ENCODE measurements around the gene ACSL3.

The ACSL3 gene

GRCh38 chr2:222883420-222883819 is 22.6 kb downstream of the ACSL3 start:
- no peak for FAIRE-seq

- no peak for FAIRE-seq
Observed at GRCh38 chr2:222884114-222884771, 23.4 kb downstream of the ACSL3 start.

DNA sequence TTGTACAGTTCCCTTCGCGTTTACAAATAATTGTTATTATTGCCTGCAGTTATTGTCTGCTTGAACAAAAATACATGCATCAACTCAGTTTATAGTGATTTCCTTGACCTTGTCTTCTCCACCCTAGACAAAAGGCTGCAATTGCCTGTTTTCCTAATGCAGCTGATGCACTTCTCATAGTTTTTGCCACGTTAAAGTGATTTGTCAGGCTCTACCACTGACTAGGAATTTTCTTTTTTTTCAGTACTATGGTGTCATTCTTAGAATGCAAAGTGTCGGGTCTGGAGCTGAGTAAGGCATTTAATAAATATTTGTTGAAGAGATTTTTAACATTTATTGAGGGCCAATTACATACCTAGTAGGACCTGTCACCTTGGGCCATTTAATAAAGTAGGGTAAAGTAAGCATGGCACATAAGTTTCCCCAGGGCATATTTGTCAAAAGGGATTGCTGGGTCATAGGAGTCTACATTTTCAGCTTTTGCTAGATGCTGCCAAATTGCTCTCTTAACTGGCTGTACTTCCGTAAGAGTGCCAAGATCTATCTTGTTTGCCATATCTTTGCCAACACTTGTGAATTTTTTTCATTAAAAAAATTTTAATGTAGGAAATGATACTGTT is 24.1 kb downstream of the ACSL3 start:
- FAIRE-seq = no peak

GRCh38 chr2:222887124-222887523 is 26.3 kb downstream of the ACSL3 start:
- FAIRE-seq = no peak

- no peak for FAIRE-seq
Observed at GRCh38 chr2:222888716-222889115, 27.9 kb downstream of the ACSL3 start.

GRCh38 chr2:222891890-222892289 is 31.1 kb downstream of the ACSL3 start:
- FAIRE-seq = no peak

DNA sequence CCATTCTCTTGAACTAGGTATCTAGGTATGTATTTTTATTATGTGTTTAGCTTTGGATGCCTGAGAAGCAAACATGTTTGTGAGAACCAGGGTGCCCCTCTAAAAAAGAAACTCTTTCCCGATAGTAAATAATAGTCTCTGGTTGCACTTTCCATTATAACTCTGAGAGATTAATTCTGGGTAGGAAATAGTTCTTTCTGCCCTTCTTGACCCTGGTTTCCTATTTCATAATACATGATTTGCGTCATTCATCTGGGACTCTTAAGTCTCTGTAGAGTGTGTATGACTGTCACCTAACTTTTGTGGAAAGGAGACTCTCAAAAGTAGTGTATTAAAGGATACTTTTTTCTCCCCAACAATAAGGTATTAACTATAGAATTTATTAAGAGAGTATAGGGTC is 31.5 kb downstream of the ACSL3 start:
- no peak for FAIRE-seq

- FAIRE-seq = no peak
Observed at GRCh38 chr2:222892761-222893160, 31.9 kb downstream of the ACSL3 start.

- FAIRE-seq = no peak
Observed at GRCh38 chr2:222893716-222894115, 32.9 kb downstream of the ACSL3 start.

DNA sequence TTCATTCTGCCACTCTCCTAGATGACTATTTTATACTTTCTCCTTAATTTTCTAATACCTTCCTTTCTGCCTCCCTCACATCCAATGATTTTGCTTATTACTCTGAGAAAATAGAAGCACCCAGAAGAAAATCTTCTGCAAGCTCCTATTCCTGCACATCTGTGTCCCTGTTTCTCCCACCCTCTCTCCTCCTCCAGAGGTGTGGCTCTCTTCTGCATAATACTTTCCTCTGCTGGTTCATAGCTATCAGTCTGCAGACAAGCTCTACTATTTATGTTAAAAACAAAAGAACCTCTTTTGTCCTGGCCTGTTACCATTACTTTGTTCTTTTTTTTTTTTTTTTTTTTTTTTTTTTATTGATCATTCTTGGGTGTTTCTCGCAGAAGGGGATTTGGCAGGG is 34.3 kb downstream of the ACSL3 start:
- FAIRE-seq = no peak

GRCh38 chr2:222897898-222898297 is 37.1 kb downstream of the ACSL3 start:
- FAIRE-seq = no peak

GRCh38 chr2:222899413-222900181 is 38.8 kb downstream of the ACSL3 start:
- FAIRE-seq = no peak

DNA sequence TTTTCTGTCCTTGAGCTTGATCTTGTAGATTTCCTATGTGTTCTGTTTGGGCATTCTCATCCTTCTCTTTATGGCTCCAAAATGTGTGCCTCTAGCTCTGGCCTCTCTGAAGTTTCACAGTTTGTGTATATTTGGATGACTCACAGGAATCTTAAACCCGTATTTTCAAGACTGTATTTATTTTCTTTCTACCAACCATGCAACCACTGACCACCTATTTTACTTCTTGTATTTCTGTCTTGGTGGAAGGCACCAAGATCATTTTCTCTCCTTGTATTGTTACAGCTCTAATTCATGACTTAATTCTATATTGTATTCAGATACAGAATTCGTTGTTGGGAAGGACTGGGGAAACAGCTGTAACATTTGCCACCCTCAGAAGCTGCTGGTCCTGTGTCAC is 39.5 kb downstream of the ACSL3 start:
- no peak for FAIRE-seq

DNA sequence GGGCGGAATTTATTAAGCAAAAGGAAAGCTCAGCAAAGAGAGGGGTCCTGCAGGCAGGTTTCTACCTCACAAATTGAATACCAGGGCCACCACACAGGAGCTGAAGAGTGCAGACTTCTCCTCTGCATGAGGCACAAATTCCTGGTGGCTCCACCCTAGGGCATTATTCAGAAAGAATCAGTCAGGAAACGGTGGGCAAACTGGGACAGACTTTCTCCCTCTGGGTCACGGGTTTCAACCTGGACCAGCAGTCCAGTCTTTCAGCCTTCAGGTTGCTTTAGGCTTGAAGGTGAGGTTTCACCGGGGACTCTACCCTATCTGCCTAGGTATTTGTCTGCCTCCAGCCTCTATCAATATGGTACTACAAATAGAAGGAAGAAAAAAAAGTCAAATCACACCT is 41.8 kb downstream of the ACSL3 start:
- no peak for FAIRE-seq

GRCh38 chr2:222903234-222904220 is 42.7 kb downstream of the ACSL3 start:
- FAIRE-seq = no peak

- no peak for FAIRE-seq
Observed at GRCh38 chr2:222904557-222905258, 43.9 kb downstream of the ACSL3 start.

- FAIRE-seq = no peak
Observed at GRCh38 chr2:222907048-222907447, 46.2 kb downstream of the ACSL3 start.

- no peak for FAIRE-seq
Observed at GRCh38 chr2:222907790-222908441, 47.1 kb downstream of the ACSL3 start.

DNA sequence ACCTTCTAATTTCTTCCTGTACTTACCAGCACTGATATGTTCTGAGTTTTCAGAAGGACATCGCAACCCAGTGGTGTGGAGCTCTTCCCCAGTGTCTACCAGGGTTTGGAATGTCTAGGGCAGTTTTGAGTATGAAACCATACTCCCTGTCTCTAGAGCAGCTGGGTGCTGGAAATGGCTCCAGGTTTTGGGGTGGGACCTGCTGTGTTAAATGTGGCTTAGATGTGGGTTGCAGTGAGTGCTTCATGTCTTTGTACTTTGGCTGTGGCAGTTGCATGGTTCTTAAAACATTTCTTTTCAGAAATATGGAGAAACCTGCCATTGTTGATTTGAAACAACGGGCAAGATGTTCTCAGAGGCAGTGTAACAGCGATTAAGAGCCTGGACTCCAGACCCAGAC is 48.5 kb downstream of the ACSL3 start:
- no peak for FAIRE-seq

DNA sequence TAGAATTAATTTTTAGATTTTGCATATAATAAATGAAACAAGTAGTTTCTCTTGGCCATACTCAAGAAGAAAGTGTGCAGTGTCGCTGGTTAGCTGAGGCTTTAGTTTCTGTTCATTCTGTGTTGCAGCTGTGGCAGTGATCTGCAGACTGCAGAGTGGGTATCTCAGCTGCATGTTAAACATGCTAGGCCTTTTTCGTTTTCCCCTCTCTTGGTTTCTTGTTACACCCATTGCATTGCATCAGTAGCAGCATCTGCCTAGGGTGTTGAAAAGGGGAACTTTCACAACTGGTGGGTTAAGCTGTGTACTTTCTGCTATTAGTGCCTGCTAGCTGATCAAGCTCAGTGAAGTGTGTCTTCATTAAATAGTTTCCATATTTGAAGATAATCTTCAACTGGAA is 51.3 kb downstream of the ACSL3 start:
- no peak for FAIRE-seq

DNA sequence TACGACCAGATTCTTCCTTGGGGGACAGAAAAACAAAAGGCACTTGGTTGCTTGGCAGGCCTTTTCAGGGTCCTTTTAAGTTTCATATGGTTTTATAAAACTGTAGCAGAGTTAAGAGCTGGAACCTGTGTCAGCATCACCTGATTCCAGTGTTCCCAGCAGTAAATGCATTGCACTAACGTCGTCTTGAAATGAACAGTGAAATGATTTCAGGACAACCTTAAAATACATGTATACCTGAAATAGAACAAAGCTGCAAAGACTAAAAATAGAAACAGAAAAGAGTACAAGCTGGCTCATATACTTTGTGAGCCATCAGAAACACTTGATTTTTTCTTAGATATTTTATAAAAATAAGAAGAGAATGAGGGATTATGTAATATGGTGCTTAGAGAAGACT is 51.9 kb downstream of the ACSL3 start:
- no peak for FAIRE-seq

All from colon (tissue), 2 donors.